Globus pallidus (tissue), 1 donor: ENCODE results near the gene B4GAT1.

ENCODE experiments used
- DNase-seq: peaks from one replicate; pipeline ENCODE4 v3.0.0-alpha.2; 2015; ENCODE audit warnings: low spot score

Gene B4GAT1

DNA sequence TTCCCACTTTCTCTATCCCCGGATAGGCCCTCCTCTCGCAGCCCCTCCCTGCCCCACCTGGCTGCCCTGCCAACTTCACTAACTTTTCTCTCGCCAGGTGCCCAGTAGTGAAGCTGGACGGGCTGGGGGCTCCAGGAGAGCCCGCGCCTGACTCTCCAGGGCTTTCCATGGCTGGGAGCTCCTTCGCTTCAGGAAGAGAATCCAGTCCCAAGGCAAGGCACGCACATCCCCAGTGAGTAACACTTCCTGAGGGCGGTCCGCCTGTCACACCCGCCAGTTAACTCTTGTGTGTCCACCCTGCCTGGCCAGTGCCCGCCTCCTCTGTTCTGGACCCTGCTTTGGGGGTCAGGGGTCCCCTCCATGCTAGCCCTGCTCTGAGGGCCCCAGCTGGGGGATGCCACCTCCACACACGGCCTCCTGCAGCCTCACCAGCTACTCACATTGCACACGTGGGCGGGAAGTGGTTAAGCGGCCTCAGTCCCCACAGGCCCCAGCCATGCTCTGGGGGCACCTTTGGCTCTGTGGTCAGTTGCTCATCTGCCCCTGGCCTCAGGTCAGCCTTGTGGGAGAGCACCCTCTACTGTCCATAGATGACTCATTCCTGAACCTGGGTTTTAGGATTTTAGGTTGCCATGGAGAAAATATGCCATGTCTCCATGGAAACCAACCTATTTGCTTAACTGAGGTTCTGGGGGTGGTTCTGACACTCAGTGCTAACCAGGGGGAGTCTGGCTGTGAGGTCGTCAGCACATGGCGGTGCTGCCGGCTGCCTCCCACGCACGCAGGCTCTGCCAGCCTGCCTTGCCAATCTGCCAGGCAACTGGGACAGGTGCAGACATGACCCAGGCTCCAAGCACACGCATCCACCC is 11.0 kb downstream of the B4GAT1 start, which contains the start of gene RIN1:
TSS of gene RIN1 (minus strand) at position 201 of the 869 bp plus-strand sequence. CDS start at position 169, 32 bp downstream.
- DNase-seq = peak; percentile 27

DNA sequence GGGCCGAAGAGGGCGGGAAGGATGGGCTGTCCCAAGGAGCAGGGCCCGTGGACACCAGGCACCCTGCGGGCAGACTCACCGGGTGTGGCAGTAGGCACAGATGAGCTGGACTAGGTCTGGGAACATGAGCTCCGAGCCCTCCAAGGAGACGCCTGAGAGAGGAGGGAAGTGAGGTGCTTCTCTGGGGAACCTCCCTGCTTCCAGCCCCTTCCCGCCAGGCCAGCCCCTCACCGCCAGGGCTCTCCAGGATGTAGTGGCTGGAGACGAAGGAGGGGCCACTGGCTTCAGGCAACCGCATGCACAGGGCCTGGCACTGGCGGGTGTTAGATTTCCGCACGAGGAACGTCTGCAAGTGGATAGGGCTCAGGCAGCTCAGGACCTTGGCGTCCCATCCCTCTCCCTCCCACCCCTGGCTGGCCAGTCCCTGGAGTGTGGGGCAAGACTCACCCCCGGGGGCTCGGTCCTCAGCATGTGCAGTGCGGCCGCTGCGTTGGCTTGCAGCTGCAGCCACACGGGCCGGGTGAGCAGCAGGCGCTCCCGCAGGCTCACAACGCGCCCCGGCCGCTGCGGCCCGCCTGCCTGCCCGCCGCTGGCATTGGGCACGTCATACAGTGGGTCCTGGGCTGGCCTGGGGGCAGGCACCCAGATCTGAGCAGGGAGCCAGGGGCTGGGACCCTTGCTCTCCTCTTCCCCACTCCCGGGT is 11.7 kb downstream of the B4GAT1 start:
- DNase-seq = no peak

- DNase-seq = no peak
Observed at GRCh38 chr11:66334605-66335442, 12.6 kb downstream of the B4GAT1 start.

GRCh38 chr11:66333896-66334604 is 13.4 kb downstream of the B4GAT1 start:
- DNase-seq = no peak

DNA sequence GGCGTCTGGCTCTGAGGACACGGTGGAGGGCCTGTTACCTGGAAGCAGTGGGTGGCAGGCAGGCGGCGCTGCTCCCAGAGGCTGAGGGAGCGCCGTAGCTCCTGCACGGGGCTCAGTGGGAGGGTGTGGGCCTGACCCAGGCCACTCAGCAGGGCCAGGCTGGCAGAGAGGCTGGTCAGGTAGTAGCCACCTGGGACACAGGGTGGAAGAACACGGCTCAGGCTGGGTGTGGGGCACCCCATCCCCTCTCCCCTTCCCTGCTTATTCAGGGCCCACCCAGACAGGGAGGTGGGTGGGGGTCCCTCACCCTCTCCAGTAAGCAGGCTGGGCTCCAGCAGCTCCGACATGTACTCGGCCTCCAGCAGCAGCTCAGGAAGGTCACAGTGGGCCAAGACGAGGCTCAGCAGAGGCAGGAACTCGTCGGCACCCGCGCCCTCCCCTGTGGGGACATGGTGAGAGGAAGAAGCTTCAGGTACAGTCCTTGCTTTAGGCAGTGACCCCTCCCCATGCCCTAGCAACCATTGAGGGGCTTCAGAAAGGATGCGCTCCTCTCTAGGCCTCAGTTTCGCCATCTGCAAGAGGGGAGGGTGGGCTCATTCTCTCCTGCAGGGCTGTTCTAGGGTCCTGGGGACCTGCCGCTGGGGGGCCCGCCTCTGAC is 14.1 kb downstream of the B4GAT1 start:
- no peak for DNase-seq

- no peak for DNase-seq
Observed at GRCh38 chr11:66332371-66333219, 14.8 kb downstream of the B4GAT1 start.

GRCh38 chr11:66331542-66332370 is 15.7 kb downstream of the B4GAT1 start:
- no peak for DNase-seq

DNA sequence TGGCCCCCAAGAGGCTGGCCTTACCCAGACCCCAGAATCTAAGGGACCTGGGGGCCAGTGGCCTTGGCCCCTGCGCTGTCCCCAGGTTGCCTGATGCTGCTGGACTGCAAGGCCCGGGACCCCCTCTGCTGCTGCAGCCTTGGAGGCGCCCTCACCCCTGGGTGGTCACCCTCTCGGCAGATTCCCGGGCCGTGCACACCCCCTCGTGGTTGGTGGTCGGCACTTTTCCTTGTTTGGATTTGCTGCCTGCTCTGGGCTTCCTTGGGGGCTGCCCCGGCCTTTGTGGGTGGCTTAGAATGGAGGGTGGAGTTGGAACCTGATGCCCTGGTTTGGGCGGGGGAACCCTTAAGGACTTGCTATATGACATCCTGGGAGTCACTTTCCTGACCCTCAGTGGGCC is 16.5 kb downstream of the B4GAT1 start:
- DNase-seq = no peak

- DNase-seq = no peak
Observed at GRCh38 chr11:66329165-66329673, 18.2 kb downstream of the B4GAT1 start.

DNA sequence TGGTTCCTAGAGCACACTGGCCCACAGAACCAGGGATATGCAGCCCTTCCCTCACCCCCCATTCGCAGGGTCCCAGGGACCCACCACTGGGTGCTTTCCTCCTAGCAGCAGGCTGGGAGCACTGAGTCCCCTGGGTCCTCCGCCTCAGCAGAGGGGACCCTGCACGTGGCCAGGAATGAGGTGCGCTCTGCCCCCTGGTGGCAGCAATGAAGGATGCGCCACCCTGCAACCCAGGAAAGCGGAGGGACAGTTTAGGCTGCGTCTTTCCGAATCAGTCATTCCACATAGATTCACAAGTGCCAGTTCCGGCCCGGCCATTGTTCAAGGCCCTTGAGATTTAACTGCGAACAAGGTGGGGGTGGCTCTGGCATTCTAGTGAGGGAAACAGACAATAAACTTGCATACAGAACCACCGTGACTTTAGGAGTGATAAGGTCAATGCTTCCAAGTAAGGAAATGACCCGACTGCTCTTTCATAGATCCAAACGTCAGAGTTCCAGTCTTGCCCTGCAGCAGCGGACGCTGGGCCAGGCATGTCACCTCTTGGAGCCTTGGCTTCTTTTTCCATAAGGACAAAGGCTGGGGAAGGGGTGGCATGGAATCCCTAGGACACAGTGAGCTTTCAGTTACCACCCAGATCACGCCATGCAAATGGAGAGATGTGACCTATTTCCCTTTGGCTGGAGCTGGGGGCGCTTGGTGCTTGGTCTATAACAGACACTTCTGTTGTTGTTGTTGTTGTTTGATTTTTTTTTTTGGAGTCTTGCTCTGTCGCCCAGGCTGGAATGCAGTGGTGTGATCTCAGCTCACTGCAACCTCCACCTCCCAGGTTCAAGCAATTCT is 18.9 kb downstream of the B4GAT1 start:
- peak; percentile 64 for DNase-seq

DNA sequence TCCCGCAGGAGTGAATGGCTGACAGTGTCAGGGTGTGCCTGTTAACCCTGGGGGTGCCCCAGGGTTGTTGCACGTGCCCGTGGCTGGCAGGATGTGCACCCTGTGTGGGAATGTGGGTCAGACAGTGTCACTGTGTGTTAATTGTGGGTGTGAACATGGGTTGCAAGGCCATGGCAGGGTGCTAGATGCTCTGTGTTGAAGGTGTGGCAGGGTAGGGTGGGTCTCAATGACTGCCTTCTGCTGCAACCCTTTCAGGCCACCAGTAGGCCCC is 19.5 kb downstream of the B4GAT1 start:
- no peak for DNase-seq

DNA sequence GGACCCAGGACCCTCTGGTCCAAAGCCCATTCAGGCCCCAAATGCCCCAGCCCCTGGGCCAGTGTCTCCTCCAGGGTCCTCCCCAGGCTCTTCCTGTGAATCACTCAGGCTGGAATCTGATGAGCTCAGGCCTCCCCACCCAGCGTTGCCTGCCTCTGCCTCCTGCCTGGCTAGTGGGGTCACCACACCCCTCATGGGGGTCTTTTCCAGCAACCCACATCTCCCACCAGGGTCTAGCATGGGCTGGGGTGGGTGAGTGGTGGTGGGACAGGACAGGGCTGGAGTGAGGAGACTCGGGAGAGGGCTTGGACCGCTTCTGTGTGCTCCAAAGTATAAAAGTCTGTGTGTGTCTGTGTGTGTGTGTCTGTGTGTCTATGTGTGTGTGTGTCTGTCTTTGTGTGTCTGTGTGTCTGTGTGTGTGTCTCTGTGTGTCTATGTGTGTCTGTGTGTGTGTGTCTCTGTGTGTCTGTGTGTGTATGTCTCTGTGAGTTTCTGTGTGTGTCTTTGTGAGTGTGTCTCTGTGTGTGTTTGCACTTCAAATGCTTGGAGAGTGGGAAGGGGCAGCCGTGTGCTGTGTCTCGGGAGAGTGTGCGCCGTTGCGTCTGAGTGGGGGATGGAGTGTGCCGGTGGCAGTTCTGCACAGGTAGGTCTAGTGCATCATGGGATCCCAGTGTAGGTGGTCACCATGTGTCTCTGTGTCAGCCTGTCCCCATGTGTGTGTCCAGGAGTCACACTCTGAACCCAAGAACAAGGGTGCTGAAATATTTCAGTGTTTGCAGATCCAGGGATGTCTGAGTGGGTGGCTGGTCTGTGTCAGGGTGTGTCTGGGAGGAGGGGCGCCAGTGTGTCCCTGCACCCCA is 20.0 kb downstream of the B4GAT1 start:
- DNase-seq = no peak

- no peak for DNase-seq
Observed at GRCh38 chr11:66326261-66327111, 20.9 kb downstream of the B4GAT1 start.

GRCh38 chr11:66325263-66325671 is 22.2 kb downstream of the B4GAT1 start:
- no peak for DNase-seq

- DNase-seq = no peak
Observed at GRCh38 chr11:66324664-66325063, 22.8 kb downstream of the B4GAT1 start.

DNA sequence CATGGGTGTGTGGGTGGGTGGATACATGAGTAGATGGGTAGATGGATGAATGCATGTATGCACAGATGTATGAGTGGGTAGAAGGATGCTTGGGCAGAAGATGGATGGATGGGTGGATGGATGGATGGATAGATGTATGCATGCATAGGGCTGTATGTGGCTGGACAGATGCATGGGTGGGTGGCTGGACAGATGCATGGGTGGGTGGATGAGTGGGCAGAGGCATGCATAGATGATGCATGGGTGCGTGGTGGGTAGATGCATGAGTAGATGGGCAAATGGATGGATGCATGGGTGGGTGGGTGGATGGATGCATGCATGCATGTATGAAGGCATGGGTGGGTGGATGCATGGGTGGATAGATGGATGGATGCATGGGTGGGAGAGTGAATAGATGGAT is 23.7 kb downstream of the B4GAT1 start:
- DNase-seq = no peak
